HG02840 (cell line): ENCODE measurements around the gene HECTD3.
"Not testable (repeated sequence)": the region's sequence is repeated elsewhere in the genome, so short reads cannot be mapped to it uniquely, and the experiment has no call there.

ENCODE experiments used
- ATAC-seq: cut with Tn5 transposase; IDR thresholded peaks from one replicate; pipeline ENCODE4 v1.9.1; 2021; ENCODE audit warnings: mild to moderate bottlenecking, moderate library complexity, moderate number of reproducible peaks; ENCODE audit not compliant: unreplicated experiment, low FRiP score

Gene HECTD3

DNA sequence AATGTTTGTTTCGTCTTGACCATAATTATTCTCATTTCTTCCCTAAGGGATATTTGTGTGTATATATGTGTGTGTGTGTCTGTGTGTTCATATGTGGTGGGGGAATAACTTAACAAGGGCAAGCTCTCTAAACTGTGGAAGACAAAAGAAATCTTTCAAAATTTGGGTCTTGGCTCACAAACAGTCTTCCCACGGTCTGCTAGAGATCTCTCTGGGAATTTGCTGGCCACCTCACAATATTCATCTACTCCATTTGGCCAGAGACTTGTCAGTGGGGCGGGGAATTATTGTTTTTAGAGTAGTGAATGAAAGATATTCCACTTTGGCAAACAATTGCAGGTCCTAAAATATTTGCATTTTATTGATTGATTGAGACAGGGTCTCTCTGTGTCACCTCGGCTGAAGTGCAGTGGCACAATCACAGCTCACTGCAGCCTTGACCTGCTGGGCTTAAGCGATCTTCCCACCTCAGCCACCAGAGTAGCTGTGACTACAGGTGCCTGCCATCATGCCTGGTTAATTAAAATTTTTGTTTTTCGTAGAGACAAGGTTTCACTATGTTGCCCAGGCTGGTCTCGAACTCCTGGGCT, 16.7 kb downstream of the HECTD3 start:
- ATAC-seq, result no peak

DNA sequence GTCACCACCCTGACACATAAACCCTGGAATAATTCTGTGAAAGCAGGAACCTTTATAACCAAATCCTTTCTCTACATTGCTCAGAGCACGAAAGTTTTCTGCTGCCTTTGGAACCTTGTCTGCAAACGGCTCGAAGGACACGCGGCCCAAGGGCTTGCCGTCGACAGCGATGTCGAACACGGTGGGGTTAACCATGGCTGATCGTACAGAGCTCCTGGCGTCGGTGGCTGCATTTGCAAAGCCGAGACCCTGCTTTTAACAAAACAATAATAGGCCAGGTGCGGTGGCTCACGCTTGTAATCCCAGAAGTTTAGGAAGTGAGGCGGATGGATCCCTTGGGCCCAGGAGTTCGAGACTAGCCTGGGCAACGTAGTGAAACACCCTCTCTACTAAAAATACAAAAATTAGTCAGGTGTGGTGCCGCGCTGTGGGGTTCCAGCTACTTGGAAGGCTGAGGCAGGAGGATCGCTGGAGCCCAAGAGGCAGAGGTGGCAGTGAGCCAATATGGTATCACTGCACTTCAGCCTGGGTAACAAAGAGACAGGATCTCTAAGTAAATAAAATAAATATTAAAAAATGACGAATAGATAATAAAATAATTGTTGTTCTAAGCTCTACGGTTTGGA, 22.5 kb downstream of the HECTD3 start:
- no peak for ATAC-seq

DNA sequence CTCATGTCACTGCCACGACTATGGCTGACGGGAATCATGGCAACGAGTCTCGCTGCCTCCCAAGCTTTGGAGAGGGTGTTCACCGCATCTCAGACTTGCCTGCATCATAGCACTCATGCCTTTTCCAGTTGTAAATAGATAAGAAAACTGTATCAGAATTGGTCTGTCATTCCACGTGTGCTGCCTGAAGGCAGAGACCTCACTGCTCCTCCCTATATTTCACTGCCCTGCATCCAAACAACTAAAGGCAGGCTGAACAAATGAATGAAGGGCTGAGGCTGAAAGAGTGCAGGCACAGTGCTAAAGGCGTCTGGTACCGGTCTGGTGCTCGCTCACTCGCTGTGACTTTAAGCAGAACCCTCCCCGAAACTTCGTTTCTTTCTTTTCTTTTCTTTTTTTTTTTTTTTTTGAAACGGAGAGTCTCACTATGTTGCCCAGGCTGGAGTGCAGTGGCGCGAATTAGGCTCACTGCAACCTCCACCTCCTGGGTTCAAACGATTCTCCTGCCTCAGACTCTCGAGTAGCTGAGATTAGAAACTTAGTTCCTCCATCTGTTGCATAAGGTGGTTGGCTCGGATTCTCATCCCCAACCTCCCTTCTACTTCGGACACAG, 25.3 kb downstream of the HECTD3 start:
- ATAC-seq, result no peak

DNA sequence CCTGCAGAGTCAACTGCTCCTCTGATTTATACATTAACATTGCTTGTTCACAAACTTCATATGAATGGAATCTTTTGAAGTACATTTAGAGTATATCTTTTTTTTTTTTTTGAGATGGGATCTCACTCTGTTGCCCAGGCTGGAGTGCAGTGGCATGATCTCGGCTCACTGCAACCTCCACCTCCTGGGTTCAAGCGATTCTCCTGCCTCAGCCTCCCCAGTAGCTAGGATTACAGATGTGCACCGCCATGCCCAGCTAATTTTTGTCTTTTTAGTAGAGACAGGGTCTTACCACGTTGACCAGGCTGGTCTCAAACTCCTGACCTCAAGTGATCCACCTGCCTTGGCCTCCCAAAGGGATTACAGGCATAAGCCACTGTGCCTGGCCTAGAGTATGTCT, 33.8 kb downstream of the HECTD3 start:
- not testable (repeated sequence) for ATAC-seq

- no peak for ATAC-seq
These were observed 34.9 kb downstream of the HECTD3 start for GRCh38 chr1:44976252-44976651.

DNA sequence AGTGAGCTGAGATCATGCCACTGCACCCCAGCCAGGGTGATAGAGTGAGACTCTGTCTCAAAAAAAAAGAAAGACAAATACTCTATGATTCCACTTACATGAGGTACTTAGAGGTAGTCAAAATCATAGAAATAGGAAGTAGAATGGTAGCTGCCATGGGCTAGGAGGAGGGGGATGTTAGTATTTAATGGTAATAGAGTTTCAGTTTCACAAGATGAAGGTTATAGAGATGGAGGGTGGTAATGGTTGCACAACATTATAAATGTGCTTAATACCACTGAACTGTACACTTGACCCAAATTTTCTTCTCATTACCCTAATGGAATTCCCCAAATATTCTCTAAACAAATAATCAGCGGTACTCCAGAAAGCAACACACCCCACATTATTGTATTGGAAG, 37.5 kb downstream of the HECTD3 start:
- no peak for ATAC-seq

- no peak for ATAC-seq
These were observed 40.8 kb downstream of the HECTD3 start for GRCh38 chr1:44970317-44970716.

DNA sequence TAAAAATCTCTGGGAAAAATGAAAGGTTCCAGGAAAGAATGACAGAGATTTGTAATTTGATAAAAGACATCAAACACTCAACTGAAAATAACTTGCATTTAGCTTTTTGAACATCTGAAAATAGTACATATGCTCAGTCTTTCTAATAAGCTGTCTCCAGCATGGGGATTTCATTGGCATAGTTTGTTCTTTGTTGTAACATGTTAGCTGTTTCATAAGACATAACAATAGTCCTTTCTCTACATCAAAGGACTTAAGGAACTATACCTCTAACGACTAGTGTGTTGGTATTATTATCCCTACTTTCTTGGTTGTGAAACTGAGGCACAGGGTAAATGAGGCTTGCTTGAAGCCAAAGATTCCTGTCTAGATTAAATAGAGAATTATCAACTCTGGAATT, 46.7 kb downstream of the HECTD3 start:
- ATAC-seq, result no peak

- ATAC-seq, result no peak
These were observed 48.4 kb downstream of the HECTD3 start for GRCh38 chr1:44962729-44963128.

DNA sequence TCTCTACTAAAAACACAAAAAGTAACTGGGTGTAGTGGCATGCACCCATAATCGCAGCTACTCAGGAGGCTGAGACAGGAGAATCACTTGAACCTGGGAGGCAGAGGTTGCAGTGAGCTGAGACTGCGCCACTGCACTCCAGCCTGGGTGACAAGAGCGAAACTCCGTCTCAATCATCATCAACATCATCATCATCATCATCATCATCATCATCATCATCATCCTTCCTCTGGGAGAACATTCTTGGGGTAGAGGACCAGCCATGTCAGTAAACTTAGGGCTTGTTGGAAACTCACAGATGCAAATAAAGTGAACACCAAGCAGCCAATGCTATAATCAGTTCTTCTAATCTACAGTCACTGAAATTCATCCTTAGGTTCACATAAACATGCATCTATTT, 49.1 kb downstream of the HECTD3 start:
- not testable (repeated sequence) for ATAC-seq

DNA sequence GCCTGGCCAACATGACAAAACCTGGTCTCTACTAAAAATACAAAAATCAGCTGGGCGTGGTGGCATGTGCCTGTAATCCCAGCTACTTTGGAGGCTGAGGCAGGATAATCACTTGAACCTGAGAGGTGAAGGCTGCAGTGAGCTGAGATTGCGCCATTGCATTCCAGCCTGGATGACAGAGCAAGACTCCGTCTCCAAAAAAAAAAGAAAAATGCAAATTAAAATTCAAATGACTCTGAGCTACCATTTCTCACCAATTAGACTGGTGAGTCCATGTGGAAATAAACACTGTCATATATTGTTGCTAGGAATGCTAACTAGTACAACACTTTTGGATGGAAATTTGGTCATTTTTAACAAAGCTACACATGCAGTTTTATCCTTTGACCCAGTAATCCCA, 53.6 kb downstream of the HECTD3 start:
- not testable (repeated sequence) for ATAC-seq

GRCh38 chr1:44956077-44956476, 55.0 kb downstream of the HECTD3 start:
- not testable (repeated sequence) for ATAC-seq
